GM15510 (cell line): ENCODE measurements around the gene WDR91.

ENCODE experiments used
- POLR2A ChIP-seq: IDR thresholded peaks from 3 replicates; pipeline ENCODE4 v1.6.1; 2011; ENCODE audit warnings: borderline replicate concordance; ENCODE audit not compliant: insufficient read length; ENCODE audit errors: extremely low read depth

WDR91 gene

GRCh38 chr7:135147899-135148721 lies 63.2 kb downstream of the WDR91 start, which contains the start of gene TMEM140:
TMEM140 (plus strand) TSS chr7:135148072; CDS start chr7:135164442, 16,370 bp downstream.
- TF ChIP-seq POLR2A: peak; percentile 54

DNA sequence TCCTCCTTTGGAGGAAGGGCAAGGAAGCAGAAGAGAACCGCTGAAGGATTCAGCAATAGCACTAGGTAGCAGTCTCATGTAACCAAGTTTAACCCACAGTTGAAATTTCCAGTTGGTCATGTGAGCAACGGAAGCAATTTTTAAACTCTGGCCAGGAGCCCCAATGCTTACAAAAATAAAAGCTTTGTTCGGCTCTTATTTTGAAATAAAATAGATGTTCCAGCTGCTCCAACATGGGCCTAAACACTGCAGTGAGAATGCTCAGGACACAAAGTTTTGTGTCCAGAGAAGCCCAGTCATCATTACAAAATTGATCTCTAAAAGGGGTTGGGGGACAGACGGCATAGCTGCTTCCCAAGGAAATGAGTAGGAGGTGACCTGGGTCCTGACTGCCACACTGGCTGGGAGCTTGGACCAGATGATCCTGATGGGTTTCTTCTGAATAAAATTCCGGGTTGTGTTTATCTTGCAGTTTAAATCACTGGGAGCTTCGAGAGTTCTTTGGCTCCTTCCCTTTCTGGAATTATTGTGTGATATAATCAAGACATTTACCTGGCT lies 63.9 kb downstream of the WDR91 start:
- TF ChIP-seq POLR2A: no peak

GRCh38 chr7:135143885-135144668 lies 67.2 kb downstream of the WDR91 start:
- TF ChIP-seq POLR2A: no peak
